ENCODE measurements around the gene SOX6. TPM values are rescaled to one million over a fixed set of nuclear protein-coding genes. Genes with fewer than 3 reads are reported as not detected.

The SOX6 gene
- total and polyA plus RNA-seq, 8 donors, result 5.1 to 23.0 (median 18.7) TPM

GRCh38 chr11:15929371-15929901, 426.9 kb downstream of the SOX6 start:
- Histone ChIP-seq H3K36me3 (no peaks in the 10 kb centered on the region), H3K27me3 (no peaks in the 10 kb centered on the region), H3K9me3 (no peaks in the 10 kb centered on the region), H3K27ac (no peak overlapping the region), H3K4me3 (no peak overlapping the region), H3K4me1 (no peaks in the 10 kb centered on the region)
- no peak for TF ChIP-seq CTCF (IDR thresholded peaks at IDR 0.05)
- no peak for FAIRE-seq
- intact Hi-C loops (cut with DNase I), result no loop called here
- 85 to 89% methylated on average over 3 of the region's 3 CpGs for WGBS, 2 donors
- DNase-seq, result no peak
- no peak for ATAC-seq

- no peak for FAIRE-seq
- no peak for DNase-seq
- no peak for TF ChIP-seq CTCF (IDR thresholded peaks at IDR 0.05)
- Histone ChIP-seq H3K4me3 (no peak overlapping the region), H3K9me3 (no peaks in the 10 kb centered on the region), H3K27ac (no peak overlapping the region), H3K36me3 (no peaks in the 10 kb centered on the region), H3K4me1 (no peaks in the 10 kb centered on the region), H3K27me3 (no peaks in the 10 kb centered on the region)
- ATAC-seq, result no peak
- intact Hi-C loops (cut with DNase I), result no loop called here
These were observed 428.5 kb downstream of the SOX6 start for GRCh38 chr11:15927864-15928217.

- ATAC-seq (no peak), FAIRE-seq (no peak), DNase-seq (no peak)
- intact Hi-C loops (cut with DNase I), result no loop called here
- Histone ChIP-seq H3K4me1 (no peaks in the 10 kb centered on the region), H3K9me3 (no peaks in the 10 kb centered on the region), H3K27ac (no peak overlapping the region), H3K4me3 (no peak overlapping the region), H3K36me3 (no peaks in the 10 kb centered on the region), H3K27me3 (no peaks in the 10 kb centered on the region)
- no peak for TF ChIP-seq CTCF (IDR thresholded peaks at IDR 0.05)
- 78 to 79% methylated on average over 5 of the region's 5 CpGs for WGBS, 2 donors
These were observed 429.0 kb downstream of the SOX6 start for GRCh38 chr11:15927196-15927863.

GRCh38 chr11:15926071-15926470, 430.3 kb downstream of the SOX6 start:
- WGBS, 2 donors, result 66 to 72% methylated on average over 2 of the region's 2 CpGs
- DNase-seq (no peak), ATAC-seq (no peak)

More at GRCh38 chr11:15926071-15926470, 430.3 kb downstream of the SOX6 start:
- TF ChIP-seq CTCF (IDR thresholded peaks at IDR 0.05), result no peak
- no peaks in the 10 kb centered on the region for H3K9me3 ChIP-seq
- H3K4me3 ChIP-seq, result no peak overlapping the region
- H3K27ac ChIP-seq, result no peak overlapping the region
- no peaks in the 10 kb centered on the region for H3K27me3 ChIP-seq
- H3K36me3 ChIP-seq, result no peaks in the 10 kb centered on the region
- FAIRE-seq, result no peak
- intact Hi-C loops (cut with DNase I), result no loop called here
- H3K4me1 ChIP-seq, result no peaks in the 10 kb centered on the region

Data from pancreas (tissue), 10 donors.